D721Med (cell line): ENCODE measurements around the gene KCNB1.

Experiments
- DNase-seq: peaks from one replicate; pipeline ENCODE4 v3.0.0; 2011; ENCODE audit warnings: low spot score; ENCODE audit not compliant: insufficient read length
- FAIRE-seq: peaks from 2 replicates; lab custom pipeline; 2011; peaks lifted over from hg19 to GRCh38; lab: Jason Lieb, UNC
- TF ChIP-seq, protein P1 (sequence below): IDR thresholded peaks from 2 replicates; pipeline ENCODE4 v1.5.1; 2012; ENCODE audit warnings: mild to moderate bottlenecking, control low read depth; ENCODE audit not compliant: insufficient read depth; ENCODE audit errors: missing control alignments

The KCNB1 gene

DNA sequence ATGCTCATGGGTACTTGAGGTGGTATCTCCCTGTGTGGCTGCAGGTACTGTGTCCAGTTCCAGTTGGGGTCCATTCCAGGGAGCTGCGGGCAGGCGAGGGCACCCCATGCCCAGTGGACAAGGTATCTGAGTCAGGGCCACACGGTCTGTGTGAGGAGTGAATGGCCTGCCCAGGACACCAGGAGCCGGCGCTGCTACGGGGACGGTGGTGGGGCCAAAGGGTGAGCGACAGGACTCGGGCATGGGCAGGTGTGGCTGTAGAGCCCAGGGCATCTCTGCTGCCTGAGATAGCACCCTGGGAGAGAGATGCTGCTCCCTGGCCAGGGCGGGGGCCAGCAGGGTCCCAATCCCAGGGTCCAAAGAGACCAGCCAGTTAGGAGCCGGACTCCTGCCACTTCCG is 147.0 kb downstream of the KCNB1 start:
- no peak for FAIRE-seq
- no peak for DNase-seq
- TF ChIP-seq, protein P1, sequence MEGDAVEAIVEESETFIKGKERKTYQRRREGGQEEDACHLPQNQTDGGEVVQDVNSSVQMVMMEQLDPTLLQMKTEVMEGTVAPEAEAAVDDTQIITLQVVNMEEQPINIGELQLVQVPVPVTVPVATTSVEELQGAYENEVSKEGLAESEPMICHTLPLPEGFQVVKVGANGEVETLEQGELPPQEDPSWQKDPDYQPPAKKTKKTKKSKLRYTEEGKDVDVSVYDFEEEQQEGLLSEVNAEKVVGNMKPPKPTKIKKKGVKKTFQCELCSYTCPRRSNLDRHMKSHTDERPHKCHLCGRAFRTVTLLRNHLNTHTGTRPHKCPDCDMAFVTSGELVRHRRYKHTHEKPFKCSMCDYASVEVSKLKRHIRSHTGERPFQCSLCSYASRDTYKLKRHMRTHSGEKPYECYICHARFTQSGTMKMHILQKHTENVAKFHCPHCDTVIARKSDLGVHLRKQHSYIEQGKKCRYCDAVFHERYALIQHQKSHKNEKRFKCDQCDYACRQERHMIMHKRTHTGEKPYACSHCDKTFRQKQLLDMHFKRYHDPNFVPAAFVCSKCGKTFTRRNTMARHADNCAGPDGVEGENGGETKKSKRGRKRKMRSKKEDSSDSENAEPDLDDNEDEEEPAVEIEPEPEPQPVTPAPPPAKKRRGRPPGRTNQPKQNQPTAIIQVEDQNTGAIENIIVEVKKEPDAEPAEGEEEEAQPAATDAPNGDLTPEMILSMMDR, result no peak

GRCh38 chr20:49330701-49331615 is 151.5 kb downstream of the KCNB1 start:
- no peak for DNase-seq
- TF ChIP-seq, protein P1, result no peak
- FAIRE-seq, result no peak

DNA sequence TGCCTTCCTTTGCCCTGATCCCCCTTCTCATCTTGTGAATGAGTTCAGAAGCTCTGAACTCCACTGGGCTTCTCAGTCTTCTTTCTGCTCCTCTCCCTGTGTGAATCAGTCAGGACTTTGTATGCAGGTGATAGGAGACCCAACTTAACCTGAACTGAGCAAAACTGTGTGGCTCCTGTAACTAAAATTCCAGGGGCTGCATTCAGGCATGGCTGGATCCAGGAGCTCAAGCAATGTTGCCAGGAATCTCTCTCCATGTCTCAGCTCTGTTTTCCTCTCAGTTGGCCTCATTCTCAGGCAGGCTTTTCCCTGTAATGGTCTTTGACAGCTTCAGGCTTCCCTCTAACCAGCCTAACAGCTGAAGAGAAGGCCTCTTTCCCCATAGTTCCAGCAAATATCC is 153.7 kb downstream of the KCNB1 start:
- FAIRE-seq, result no peak
- no peak for DNase-seq
- TF ChIP-seq, protein P1, result no peak

GRCh38 chr20:49326026-49326425 is 156.4 kb downstream of the KCNB1 start:
- TF ChIP-seq, protein P1, result no peak
- FAIRE-seq (no peak), DNase-seq (no peak)

GRCh38 chr20:49324306-49324705 is 158.2 kb downstream of the KCNB1 start:
- DNase-seq (no peak), FAIRE-seq (no peak)
- TF ChIP-seq, protein P1, result no peak

DNA sequence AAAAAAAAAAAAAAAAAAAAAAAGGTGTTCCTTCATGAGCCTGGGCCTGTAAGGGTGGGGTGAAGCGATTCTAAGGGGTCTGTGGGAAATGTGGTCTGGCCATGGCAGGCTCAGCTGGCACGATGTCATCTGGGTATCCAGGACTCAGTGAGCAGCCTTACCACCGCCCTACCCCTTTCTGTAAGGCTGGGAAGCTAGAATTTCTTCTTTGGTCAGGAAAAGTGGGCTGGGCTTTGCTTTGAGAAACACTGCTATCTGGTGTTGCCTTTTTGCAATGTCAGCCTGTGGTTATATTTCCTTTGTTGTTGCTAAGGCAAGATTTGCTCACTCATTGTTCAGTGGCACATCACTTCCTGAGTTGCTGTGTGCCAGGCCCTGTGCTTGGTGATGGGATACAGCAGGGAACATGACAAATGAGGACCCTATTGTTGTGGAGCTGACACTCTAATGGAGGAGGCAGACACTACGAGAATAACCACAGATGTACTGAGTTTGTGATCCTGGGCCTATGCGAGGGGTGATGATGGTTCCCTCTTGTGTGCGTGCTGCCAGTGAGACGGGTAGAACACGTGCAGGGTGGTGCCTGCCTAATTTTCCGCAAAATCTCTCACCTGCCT is 158.7 kb downstream of the KCNB1 start:
- no peak for FAIRE-seq
- TF ChIP-seq, protein P1, result no peak
- no peak for DNase-seq

GRCh38 chr20:49320460-49320859 is 162.0 kb downstream of the KCNB1 start:
- no peak for DNase-seq
- TF ChIP-seq, protein P1, result no peak
- FAIRE-seq, result no peak
